ENCODE results near the gene ACOT11.
"Not testable (repeated sequence)": the region's sequence is repeated elsewhere in the genome, so short reads cannot be mapped to it uniquely, and the experiment has no call there.

Gene ACOT11

GRCh38 chr1:54611621-54612020 is 63.6 kb downstream of the ACOT11 start:
- Histone ChIP-seq H3K9ac (ENCODE audit: low read length) (no peak overlapping the region), H3K36me3 (ENCODE audit: control insufficient read depth, insufficient read depth, low read length) (peaks cover 14% of the 10 kb centered on the region), H3K4me1 (ENCODE audit: control insufficient read depth, insufficient read depth, low read length) (no peaks in the 10 kb centered on the region)

GRCh38 chr1:54614024-54614423 is 66.0 kb downstream of the ACOT11 start:
- Histone ChIP-seq H3K9ac (ENCODE audit: low read length) (no peak overlapping the region), H3K36me3 (ENCODE audit: control insufficient read depth, insufficient read depth, low read length) (peaks cover 3% of the 10 kb centered on the region), H3K27me3 (ENCODE audit: control insufficient read depth, insufficient read depth, low read length) (no peaks in the 10 kb centered on the region), H3K27ac (ENCODE audit: low read depth, low read length) (no peak overlapping the region), H3K4me3 (ENCODE audit: low read length) (no peak overlapping the region), H3K4me1 (ENCODE audit: control insufficient read depth, insufficient read depth, low read length) (no peaks in the 10 kb centered on the region)

More at GRCh38 chr1:54611621-54612020, 63.6 kb downstream of the ACOT11 start:
- no peak overlapping the region for H3K4me3 ChIP-seq (ENCODE audit: low read length)
- no peaks in the 10 kb centered on the region for H3K27me3 ChIP-seq (ENCODE audit: control insufficient read depth, insufficient read depth, low read length)
- no peak overlapping the region for H3K27ac ChIP-seq (ENCODE audit: low read depth, low read length)

DNA sequence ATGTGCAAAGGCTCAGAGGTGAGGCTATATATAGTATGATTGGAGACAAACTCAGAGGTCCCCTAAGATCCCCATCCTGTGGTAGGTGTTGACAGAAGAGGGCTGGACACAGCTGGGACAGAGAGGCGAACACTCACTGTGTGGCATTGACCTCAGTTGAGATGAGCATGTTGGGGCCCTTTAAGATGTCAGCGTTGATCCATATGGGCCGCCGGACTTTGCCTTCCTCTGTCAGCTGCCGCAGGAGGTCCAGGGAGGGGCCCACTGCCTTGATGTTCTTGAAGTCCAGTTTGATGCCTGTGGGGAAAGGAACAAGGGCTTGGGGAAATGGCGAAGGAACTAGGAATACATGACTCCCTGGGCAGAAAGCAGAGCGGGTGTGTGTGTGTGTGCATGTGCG is 66.5 kb downstream of the ACOT11 start:
- no peak overlapping the region for H3K9ac ChIP-seq (ENCODE audit: low read length)
- H3K27ac ChIP-seq (ENCODE audit: low read depth, low read length), result no peak overlapping the region
- no peak overlapping the region for H3K4me3 ChIP-seq (ENCODE audit: low read length)
- no peaks in the 10 kb centered on the region for H3K4me1 ChIP-seq (ENCODE audit: control insufficient read depth, insufficient read depth, low read length)
- H3K36me3 ChIP-seq (ENCODE audit: control insufficient read depth, insufficient read depth, low read length), result no peaks in the 10 kb centered on the region
- H3K27me3 ChIP-seq (ENCODE audit: control insufficient read depth, insufficient read depth, low read length), result no peaks in the 10 kb centered on the region

DNA sequence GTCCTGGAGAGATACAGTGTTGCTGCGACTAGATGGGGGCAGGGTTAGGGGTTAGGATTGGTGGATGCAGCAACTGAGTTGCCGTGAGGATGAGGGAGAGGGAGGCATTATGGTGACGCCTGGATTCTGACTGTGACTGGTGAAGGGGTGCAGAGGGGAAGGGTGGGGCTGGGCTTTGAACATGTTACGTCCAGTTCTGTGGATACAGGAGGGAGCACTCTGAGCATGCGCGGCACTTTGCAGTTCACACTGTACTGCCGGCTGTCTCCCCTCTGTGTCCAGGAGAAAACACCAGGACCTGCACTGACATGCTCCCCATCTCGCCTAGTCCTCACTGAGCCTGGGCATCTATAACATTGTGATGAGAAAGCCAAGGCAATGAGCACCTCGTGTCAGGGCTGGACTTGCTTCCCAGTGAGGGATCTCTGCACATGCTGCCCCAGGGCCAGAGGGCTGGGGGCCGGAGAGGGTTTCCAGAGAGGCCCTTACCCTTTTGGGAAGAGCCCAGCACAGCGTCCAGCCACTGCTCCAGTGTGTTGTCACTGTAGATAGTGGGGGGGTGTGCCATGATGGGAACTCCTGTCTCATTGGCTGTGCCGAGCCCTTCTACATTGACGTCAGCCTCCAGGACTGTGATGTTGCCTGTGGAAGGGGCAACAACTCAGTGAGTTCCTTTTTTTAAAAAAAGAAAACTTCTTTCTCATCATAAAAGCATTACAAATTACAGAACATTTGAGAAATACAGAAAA is 67.7 kb downstream of the ACOT11 start:
- no peak overlapping the region for H3K9ac ChIP-seq (ENCODE audit: low read length)
- H3K4me3 ChIP-seq (ENCODE audit: low read length), result no peak overlapping the region
- no peaks in the 10 kb centered on the region for H3K36me3 ChIP-seq (ENCODE audit: control insufficient read depth, insufficient read depth, low read length)
- H3K4me1 ChIP-seq (ENCODE audit: control insufficient read depth, insufficient read depth, low read length), result no peaks in the 10 kb centered on the region
- no peaks in the 10 kb centered on the region for H3K27me3 ChIP-seq (ENCODE audit: control insufficient read depth, insufficient read depth, low read length)
- H3K27ac ChIP-seq (ENCODE audit: low read depth, low read length), result no peak overlapping the region

- Histone ChIP-seq H3K36me3 (ENCODE audit: control insufficient read depth, insufficient read depth, low read length) (no peaks in the 10 kb centered on the region), H3K27me3 (ENCODE audit: control insufficient read depth, insufficient read depth, low read length) (no peaks in the 10 kb centered on the region), H3K9ac (ENCODE audit: low read length) (no peak overlapping the region), H3K27ac (ENCODE audit: low read depth, low read length) (no peak overlapping the region), H3K4me1 (ENCODE audit: control insufficient read depth, insufficient read depth, low read length) (no peaks in the 10 kb centered on the region), H3K4me3 (ENCODE audit: low read length) (no peak overlapping the region)
Observed at GRCh38 chr1:54619749-54620148, 71.7 kb downstream of the ACOT11 start.

DNA sequence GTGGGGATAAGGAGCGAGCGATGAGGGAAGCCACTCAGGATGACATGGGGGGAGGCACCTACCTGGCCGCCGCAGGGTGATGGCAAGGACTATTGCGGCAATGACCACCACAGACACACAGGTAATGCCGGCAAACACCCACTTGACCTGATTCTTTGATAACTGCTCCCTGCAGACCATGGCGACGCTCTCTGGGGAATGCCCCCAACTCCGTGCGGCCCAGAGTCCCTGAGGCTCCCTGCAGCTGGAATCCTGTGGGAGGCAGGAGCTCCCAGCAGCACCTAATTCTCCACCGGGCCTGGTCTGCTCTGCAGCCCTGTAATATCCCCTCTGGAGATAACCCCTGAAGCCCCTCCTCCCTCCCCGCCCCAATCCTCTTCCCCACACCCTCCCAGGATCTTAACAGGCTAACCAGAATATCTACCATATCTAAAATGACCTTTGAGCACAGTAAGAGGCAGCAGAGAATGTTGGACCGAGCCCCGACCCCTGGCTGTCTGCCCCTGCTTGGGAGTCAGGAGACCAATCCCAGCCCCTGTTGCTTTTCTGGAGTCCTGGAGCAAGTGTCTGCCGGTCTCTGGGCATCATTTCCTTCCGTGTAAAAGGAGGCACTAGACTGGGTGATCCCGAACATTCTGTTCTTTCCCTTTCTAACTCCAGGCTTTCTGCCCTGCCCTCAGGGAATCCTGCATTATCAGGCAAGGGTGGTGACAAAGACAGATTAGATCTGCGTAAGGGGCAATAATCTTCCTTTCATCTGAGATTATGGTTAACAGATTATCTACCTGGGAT is 75.4 kb downstream of the ACOT11 start, which contains the start of gene FAM151A:
Gene FAM151A (minus strand): TSS at position 310 of the 792 bp plus-strand sequence. CDS start 130 bp downstream, at position 180.
- Histone ChIP-seq H3K36me3 (ENCODE audit: control insufficient read depth, insufficient read depth, low read length) (no peaks in the 10 kb centered on the region), H3K4me1 (ENCODE audit: control insufficient read depth, insufficient read depth, low read length) (no peaks in the 10 kb centered on the region), H3K9ac (ENCODE audit: low read length) (no peak within 1 kb of the TSS), H3K4me3 (ENCODE audit: low read length) (no peak within 1 kb of the TSS), H3K27ac (ENCODE audit: low read depth, low read length) (no peak within 1 kb of the TSS), H3K27me3 (ENCODE audit: control insufficient read depth, insufficient read depth, low read length) (no peaks in the 10 kb centered on the region)

DNA sequence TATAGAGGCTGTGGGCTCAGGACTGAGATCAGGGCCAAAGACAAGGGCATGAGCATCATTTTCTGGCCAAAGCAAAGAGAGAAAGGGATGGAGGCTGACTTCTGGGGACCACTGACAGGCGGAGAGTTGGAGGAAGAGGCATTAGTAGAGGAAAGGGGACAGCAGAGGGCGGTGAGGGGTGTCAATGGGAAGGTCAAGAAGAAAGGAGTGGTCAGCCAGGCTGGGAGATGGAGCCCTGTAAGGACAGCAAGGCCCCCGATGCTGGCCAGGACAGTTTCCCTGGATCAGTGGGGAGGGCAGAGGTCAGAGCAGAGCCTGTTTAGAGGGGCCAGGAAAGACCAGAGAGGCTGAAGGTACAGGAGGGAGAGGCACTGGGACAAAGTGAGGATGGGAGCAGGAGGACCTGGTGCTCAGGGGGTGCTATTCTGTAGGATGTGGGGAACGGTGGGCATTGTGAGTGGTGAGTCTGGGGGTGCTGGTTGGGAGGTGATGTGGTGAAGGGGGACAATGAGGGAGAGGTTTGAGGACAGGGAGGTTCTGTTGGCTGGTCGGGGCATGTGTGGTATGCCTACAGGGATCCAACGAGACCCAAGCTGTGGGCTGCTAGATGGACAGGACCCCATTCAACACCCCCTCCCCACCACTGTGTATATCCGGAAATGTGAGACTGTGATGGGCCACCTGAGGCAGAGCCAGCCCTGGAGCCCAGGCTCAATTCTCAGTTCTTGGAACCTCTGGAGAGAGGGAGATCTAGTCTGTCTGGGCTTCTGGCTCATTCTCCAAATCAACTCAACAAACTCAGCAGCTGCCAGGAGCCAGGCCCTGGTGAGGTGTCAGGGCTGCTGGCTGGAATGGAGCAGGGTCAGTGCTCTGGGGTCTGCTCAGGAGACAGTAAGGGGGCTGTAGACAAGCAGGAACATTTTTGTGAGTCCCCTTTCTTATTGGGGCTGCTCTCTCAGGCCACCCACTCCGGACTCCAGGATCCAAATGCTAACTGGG is 76.7 kb downstream of the ACOT11 start:
- Histone ChIP-seq H3K4me1 (ENCODE audit: control insufficient read depth, insufficient read depth, low read length) (no peaks in the 10 kb centered on the region), H3K4me3 (ENCODE audit: low read length) (no peak overlapping the region), H3K27ac (ENCODE audit: low read depth, low read length) (no peak overlapping the region), H3K36me3 (ENCODE audit: control insufficient read depth, insufficient read depth, low read length) (no peaks in the 10 kb centered on the region), H3K27me3 (ENCODE audit: control insufficient read depth, insufficient read depth, low read length) (no peaks in the 10 kb centered on the region), H3K9ac (ENCODE audit: low read length) (no peak overlapping the region)

DNA sequence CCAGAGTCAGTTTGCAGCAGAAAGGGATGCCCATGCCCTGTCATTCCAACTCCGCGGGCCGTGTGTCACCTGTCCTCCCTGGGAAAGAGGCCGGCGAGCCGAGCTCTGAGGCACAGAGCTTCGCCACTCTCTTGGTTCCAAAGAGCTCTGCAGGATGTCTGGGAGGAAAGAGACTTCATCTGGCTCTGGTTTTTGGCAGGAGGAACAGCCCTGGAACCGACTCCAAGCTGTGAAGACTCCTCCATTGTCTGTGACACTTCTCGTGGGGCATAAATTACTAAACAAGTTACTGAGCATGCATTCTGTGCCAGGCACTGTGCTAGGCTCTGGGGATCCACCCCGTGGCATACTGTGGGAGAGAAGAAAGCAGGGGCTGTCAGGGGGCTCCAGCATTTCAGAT is 79.2 kb downstream of the ACOT11 start:
- Histone ChIP-seq H3K9ac (ENCODE audit: low read length) (no peak overlapping the region), H3K27me3 (ENCODE audit: control insufficient read depth, insufficient read depth, low read length) (no peaks in the 10 kb centered on the region), H3K36me3 (ENCODE audit: control insufficient read depth, insufficient read depth, low read length) (no peaks in the 10 kb centered on the region), H3K4me3 (ENCODE audit: low read length) (no peak overlapping the region), H3K4me1 (ENCODE audit: control insufficient read depth, insufficient read depth, low read length) (no peaks in the 10 kb centered on the region), H3K27ac (ENCODE audit: low read depth, low read length) (no peak overlapping the region)

DNA sequence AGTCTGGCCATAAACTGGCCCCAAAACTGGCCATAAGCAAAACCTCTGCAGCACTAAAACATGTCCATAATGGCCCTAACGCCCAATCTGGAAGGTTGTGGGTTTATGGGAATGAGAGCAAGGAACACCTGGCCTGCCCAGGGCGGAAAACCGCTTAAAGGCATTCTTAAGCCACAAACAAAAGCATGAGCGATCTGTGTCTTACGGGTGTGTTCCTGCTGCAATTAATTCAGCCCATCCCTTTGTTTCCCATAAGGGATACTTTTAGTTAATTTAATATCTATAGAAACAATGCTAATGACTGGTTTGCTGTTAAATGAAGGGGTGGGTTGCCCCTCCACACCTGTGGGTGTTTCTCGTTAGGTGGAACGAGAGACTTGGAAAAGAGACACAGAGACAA is 87.8 kb downstream of the ACOT11 start:
- not testable (repeated sequence) for H3K9ac ChIP-seq (ENCODE audit: low read length); H3K27me3 ChIP-seq (ENCODE audit: control insufficient read depth, insufficient read depth, low read length); H3K36me3 ChIP-seq (ENCODE audit: control insufficient read depth, insufficient read depth, low read length); H3K4me1 ChIP-seq (ENCODE audit: control insufficient read depth, insufficient read depth, low read length); H3K27ac ChIP-seq (ENCODE audit: low read depth, low read length); H3K4me3 ChIP-seq (ENCODE audit: low read length)

DNA sequence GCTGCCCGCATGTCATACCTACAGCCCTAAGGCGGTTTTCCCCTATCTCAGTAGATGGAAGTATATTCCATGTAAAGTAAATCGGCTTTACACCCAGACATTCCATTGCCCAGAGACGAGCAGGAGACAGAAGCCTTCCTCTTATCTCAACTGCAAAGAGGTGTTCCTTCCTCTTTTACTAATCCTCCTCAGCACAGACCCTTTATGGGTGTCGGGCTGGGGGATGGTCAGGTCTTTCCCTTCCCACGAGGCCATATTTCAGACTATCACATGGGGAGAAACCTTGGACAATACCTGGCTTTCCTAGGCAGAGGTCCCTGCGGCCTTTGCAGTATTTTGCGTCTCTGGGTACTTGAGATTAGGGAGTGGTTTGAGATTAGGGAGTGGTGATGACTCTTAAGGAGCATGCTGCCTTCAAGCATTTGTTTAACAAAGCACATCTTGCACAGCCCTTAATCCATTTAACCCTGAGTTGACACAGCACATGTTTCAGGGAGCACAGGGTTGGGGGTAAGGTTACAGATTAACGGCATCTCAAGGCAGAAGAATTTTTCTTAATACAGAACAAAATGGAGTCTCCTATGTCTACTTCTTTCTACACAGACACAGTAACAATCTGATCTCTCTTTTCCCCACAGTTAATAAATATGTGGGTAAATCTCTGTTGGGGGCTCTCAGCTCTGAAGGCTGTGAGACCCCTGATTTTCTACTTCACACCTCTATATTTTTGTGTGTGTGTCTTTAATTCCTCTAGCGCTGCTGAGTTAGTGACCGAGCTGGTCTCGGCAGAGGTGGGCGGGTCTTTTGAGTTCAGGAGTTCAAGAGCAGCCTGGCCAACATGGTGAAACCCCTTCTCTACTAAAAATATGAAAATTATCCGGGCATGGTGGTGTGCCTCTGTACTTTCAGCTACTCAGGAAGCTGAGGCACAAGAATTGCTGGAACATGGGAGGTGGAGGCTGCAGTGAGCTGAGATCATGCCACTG is 88.7 kb downstream of the ACOT11 start:
- H3K9ac ChIP-seq (ENCODE audit: low read length); H3K4me1 ChIP-seq (ENCODE audit: control insufficient read depth, insufficient read depth, low read length); H3K36me3 ChIP-seq (ENCODE audit: control insufficient read depth, insufficient read depth, low read length); H3K4me3 ChIP-seq (ENCODE audit: low read length); H3K27ac ChIP-seq (ENCODE audit: low read depth, low read length); H3K27me3 ChIP-seq (ENCODE audit: control insufficient read depth, insufficient read depth, low read length): not testable (repeated sequence)

DNA sequence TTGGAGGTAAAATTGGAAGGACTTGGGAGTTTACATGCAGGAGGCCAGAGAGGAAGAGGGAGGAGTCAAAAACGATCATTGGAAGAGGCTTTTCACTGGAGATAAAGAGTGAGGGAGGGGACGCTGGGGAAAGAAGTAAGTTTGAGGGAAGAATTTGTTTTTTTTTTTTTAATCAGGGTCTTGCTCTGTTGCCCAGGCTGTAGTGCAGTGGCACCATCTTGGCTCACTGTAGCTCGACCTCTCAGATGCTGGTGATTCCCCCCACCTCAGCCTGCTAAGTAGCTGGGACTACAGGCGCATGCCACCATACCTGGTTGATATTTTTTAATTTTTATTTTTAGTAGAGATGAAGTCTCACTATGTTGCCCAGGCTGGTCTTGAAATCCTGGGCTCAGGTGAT is 92.3 kb downstream of the ACOT11 start:
- H3K4me3 ChIP-seq (ENCODE audit: low read length), result no peak overlapping the region
- no peak overlapping the region for H3K27ac ChIP-seq (ENCODE audit: low read depth, low read length)
- H3K27me3 ChIP-seq (ENCODE audit: control insufficient read depth, insufficient read depth, low read length), result no peaks in the 10 kb centered on the region
- H3K36me3 ChIP-seq (ENCODE audit: control insufficient read depth, insufficient read depth, low read length), result no peaks in the 10 kb centered on the region
- no peaks in the 10 kb centered on the region for H3K4me1 ChIP-seq (ENCODE audit: control insufficient read depth, insufficient read depth, low read length)
- H3K9ac ChIP-seq (ENCODE audit: low read length), result no peak overlapping the region
